Suppressor macrophage treated with lipopolysaccharide for 4 hours (primary cell): ENCODE results near the gene ARMC2.
"Not testable (repeated sequence)": the region's sequence is repeated elsewhere in the genome, so short reads cannot be mapped to it uniquely, and the experiment has no call there.

Experiments
- DNase-seq: peaks from one replicate; pipeline ENCODE4 v3.0.0-alpha.2; 2020

The ARMC2 gene

DNA sequence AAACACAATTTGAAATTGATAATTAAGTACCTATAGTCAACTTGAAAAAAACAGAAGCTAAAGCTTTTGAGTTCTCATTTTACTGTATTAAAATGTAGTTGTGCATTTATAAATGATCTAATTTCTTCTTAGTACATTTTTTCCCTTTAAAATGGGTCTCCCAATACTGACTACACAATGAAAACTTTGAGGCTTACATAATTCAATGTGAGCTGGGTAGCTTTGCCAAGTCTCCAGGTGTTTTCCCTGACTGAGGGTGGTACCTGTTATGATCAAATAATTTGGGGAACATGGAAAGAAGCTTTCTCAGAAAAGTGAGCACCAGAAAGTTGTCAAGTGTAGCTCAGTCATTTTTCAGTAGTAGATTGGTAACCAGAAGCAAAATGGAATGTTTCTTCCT lies 74.3 kb downstream of the ARMC2 start:
- DNase-seq, result no peak

DNA sequence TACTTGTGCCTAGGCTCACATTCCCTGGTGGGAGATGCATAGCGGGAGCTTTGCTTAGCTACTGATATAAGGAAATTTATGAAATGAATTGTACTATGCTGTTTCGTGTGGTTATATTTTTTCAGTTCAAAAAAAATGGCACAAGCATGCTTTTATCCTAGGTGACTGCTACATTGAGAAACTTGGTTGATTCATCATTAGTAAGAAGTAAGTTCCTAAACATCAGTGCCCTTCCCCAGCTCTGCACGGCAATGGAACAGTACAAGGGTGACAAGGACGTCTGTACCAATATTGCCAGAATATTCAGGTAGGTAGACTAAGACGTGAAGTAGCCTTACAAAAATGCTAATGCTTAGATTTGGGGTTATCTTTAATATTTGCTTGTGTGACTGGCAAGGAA lies 79.7 kb downstream of the ARMC2 start:
- no peak for DNase-seq

DNA sequence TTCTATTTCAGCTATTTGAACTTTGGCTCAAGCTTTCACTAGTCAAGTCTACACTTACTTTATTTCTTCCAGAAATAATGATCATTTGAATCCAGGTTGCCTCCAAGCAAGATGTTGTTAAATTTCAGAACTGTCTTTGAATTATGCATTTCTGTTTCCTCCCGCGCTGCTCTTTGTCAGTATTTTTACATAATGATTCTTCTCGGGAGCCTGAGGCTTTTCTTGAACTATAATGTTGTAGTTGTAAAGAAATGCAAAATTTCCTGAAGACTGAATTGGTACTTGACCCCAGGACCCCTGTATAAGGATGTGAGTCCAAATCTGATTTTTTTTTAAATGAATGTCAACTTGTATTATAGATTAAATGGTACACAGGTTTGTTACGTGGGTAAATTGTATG lies 80.4 kb downstream of the ARMC2 start:
- DNase-seq, result no peak

DNA sequence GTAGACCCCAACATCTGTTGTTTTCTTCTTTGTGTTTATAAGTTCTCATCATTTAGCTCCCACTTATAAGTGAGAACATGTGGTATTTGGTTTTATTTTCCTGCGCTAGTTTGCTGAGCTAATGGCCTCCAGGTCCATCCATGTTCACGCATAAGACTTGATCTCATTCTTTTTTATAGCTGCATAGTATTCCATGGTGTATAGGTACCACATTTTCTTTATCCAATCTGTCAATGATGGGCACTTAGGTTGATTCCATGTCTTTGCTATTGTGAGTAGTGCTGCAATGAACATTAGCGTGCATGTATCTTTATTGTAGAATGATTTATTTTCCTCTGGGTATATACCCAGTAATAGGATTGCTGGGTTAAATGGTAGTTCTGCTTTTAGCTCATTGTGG lies 82.9 kb downstream of the ARMC2 start:
- not testable (repeated sequence) for DNase-seq

DNA sequence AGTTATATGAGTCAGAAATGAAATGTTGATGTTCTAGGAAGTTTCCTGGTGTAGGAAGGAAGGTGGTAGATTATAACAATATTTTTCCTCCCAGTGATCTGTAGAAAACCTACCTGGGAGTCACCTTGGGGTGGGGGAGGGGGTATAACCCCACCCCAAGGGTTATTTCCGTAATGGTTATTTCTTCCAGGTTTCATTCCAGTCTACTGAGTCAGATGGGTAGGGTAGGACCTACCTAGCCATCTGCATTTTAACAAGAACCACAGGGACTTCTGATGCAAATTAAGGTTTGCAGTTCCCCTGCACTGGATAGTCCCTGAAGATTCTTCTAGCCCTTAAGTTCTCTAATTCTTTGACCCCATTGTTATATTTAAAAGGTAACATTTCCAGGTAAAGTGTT lies 88.9 kb downstream of the ARMC2 start:
- DNase-seq, result no peak

DNA sequence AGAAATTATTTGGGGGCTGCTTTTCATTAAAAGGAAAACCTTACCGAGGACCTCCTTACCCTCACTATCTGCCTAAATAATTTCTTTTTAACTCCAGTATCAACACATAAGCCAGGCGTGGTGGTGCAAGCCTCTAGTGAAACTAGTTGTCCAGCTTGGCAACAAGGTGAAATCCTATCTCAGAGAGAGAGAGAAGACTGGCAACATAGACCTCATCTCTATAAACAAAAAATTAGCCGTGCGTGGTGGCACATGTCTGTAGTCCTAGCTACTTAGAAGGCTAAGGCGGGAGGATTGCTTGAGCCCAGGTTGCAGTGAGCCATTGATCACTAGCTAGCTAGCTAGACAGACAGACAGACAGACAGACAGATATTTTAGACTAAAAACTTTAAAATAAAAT lies 92.5 kb downstream of the ARMC2 start:
- no peak for DNase-seq

DNA sequence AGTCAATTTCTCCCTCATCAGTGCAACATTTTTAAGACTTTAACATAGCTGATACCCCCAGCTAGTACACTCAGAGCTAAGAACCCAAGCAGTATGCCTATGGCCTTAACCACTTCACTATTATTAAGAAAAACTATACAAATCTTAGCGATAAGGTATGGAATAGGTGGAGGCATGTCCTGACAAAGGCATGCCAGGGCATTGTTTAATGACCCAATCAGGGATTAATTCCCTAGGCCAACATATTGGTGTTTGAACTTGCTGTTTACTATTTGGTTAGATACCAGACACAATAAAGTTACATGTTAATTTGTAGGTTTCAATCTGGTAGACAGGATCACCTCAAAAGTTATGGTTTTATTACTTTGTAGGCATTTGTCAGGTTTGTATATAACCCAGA lies 93.1 kb downstream of the ARMC2 start:
- no peak for DNase-seq

DNA sequence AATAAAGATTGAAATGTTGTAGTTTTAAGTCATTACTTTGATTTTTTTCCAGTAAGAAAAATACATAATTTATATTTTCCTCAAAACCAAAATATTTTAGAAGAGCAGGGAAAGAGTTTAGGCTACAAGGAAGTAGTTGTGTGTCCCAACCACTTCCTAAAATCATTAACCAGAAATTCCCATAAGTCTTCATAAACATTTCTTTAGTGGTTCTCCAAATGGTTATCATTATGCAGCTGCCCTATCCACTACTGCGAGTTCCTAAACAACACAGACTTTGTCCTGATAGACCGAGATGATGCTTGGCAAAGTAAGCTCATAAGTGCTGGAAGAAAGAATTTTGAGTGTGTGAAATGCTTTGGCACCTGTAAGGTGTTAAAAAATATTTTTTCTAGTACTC lies 93.6 kb downstream of the ARMC2 start:
- no peak for DNase-seq

DNA sequence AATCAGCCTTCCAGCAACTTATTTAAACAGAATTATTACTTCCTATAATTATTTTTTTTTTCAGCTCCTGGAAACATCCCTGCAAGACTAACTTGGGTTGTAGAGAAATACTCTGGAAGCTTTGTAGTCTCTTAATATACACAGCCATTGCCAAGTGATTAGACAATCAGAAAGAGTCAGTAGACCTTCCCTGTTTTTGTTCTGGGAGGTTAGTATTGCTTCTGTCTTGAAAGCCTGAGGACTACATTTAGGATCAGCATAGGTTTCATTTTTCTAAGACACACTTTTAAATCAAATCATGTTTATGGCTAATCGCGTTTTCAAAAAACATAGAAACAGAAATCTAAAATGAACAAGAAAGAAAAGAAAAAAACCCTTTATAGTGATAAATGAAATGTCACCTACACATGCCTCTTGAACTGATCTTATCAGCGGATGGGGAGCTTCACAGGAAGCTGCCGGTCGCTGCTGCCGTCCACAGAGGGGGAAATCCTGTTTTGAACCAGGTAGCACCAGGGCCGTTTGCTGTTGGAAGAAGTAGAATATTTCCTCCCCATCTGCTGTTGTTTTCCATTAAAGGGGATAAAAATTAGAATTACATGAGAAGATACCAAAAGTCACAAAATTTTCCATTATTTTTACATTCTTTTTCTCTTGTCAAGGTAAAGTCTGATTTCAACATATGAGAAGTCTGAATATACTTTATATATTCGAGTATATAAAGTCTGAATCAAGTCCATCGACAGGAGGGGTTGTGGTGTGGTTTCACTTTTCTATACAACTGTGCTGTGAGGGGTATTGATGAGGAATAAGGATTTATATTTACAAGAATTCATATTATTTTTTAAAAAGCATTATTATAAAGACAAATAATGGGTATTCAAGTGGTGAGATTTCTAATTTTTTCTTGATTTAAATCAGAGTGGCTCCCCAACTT lies 94.6 kb downstream of the ARMC2 start:
- DNase-seq, result no peak

DNA sequence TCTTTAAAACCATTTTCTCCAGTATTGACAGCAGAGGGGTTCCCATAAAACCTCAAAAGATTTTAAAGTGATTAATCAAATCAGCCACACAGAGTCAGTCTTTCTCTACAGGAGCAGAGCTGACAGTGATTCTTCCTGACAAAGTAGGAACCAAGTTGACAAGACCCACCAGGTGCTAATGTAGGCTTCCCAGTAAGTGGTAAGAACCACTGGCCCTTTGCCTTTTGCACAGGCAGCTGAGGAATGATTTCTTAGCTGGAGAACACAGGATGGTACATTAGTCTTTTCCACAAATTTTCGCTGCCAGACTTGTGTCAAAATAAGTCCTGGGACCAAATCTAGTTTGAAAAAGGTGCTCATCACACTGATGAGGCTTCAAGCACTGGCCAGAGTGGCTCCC lies 95.8 kb downstream of the ARMC2 start:
- no peak for DNase-seq

DNA sequence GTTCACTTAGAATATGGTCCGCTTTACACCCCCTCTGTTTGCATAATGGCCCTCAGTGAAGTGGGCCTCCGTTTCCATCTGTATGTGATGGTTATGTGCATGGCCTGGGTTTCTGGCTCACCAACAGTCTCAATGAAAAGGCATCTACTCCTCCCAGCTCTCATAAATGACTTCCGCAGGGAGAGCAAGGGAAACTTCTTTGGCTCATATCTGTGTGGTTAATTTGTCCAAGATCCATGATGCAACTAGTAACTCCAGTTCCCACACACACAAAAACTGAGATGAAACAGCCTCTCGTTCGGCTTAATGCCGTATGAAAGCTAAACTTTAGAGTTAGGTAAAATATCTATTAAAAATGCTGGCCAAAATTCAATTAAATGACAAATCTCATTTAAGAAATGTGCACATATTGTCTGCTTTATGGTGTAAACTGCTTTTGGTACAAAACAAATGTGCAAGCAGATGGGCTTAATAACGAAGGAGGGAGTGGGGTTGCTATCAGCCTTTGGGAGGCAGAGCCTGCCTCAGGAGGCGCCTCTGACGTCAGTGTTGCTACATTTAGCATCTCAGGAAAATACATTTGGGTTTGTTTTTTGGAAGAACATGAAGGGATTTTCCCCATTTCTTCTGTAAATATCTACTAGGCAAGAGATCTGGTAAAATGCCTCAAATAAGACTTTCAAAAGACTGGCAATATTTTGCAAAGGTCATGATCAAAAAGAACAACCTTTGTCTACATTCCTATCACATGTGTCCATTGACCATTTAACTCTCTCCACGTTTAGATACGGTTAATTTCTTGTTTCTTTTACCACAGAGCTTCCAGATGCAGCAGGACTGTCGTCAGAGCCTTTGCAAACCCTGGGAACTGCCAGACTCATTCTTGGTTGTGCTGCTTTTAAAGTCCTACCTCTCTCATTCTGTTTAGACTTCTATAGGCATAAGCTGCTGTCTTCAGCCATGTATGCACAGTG lies 96.8 kb downstream of the ARMC2 start:
- no peak for DNase-seq

DNA sequence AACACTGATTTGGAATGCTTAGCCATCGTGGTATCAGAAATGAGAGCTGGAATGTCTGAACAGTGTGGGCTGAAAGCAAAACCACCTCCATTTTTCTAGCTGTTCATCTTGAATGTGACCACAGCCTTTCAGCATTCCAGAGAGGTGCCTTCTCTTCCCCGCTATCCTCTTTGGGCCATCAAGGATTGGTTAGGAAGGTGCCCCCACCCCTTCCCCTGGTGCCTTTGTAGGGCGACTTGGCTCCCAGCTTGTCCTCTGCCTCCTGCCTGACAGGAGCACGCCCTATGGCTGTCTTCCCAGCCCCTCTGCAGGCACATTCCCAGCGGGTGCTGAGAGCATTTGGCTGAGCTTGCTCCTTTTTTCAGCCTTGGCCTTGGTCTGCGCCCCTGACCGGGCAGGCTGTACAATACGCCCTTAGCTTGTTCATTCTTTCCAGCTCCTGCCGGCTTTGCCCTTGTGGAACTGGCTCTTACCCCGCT lies 97.5 kb downstream of the ARMC2 start:
- DNase-seq, result no peak

DNA sequence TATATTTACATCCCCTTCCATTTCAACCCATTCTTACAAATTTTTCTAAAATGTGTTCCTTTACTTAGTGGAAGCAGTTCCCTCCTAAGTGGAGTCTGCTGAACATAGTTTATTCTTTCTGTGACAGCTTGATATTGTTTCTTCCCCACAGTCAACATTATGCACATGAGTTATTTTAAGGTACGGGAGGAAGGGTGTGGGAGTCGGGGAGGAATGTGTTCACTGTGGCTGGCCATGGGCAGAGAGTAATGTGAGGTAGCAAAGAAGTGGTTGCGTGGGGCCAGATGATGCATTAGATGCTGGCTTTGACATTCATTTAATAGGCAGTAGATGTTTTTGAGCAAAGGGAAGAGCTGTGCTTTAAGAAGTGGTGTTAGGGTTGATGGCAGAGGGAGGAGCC lies 98.5 kb downstream of the ARMC2 start:
- DNase-seq, result no peak

DNA sequence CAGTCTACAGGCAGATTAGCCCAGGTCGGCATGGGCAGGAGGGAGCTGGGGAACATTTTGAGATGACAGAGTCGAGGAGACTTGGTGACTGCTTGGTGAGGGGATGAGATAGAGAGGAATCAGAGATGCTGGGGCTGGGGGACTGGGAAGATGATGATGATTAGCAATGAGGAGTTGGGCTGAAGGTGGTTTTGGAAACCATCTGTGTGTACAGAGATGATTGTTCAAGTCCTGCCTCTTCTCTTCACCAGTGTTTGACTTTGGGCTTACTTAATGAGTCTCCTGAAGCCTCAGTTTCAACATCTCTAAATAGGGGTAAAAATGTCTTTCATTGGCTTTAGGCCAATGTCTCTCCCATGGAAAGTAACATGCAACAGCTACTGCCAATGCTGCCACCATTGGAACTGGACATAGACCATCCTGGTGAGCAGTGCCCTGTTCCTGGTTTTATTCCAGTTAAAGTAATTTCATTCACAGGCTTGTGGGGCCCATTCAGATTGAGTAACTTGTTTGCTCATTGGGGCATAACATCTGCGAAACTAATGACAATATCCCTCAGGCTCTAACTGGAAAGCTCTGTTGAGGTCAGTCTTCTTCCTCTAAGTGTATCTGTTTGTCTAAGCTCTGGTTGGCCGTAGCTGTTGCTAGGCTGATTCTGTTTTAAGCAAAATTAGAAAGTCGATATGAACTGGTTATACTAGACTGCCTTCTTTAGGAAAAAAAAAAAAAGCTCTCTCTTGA lies 99.1 kb downstream of the ARMC2 start:
- DNase-seq, result peak; percentile 82

DNA sequence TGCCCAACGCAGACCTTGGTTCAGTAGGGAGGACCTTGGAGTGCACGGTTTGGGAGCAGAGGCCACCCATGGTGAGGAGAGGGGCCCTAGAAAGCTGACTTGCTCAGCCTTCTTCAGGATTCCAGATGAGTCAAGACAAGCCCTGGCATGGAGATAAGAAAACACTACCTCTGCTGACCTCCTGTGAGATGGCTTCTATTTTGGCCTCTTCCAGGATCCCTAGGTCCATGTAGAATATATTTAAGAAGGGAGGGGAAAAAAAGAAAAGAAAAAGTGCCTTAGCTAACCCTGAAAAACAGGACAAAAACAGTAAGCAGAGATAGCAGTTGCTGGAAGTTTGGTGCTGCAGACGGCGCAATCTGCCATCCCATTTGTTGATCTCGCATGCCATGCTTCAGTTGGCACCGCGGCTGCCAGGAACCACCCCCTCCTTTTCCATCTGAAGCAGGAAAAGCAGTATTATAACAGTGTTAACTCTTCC lies 100.0 kb downstream of the ARMC2 start:
- DNase-seq, result no peak

DNA sequence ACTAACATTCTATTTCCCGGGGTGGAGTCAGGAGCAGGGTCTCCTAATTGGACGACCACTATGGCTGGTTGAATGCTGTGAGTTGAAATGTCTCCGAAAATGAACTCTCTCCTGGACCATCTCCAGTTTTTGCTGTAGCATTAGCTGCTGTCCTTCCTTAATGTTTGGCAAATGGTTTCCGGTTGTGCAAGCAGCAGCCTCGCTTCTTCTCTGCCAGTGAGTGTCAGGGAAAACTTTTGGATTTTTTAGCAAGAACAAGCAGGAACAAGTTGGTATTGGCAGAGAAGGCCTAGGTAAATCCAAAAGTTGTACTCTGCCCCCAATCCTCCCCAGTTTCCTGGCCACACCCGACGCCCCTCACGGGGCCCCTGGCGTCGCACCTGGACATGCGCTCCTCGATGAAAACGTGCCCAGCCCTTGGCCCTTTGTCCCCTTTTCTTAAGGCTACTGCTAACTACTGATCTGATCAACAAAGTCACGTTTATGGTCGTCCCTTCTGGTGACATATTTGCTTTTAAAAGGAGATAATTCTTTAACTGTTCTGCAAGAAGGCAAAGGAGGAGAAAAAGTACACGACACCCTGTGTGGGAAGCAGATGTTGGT lies 103.2 kb downstream of the ARMC2 start:
- no peak for DNase-seq

DNA sequence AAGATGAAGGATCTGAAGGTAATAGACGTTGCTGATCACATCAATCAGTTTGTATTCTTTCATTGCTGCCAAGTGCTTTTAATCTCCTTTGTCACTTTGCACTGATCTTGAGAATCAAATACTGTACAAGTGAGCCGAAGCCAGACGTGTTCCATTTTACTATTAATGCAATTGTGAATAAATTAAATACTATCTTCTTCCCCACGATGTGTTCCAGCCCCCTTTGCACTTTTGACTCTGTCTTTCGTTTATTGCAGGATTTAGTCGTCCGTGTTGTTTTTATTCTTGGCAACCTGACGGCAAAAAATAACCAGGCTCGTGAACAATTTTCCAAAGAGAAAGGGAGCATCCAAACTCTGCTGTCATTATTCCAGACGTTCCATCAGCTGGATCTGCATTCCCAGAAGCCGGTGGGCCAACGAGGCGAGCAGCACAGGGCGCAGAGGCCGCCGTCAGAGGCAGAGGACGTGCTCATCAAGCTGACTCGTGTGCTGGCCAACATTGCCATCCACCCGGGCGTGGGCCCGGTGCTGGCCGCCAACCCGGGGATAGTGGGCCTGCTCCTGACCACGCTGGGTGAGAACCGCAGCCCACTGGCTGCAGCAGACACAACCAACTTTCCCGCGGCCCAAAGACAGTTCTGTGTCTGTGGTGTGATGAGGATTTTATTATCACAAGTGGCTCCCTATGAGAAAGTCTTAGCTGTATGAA lies 104.7 kb downstream of the ARMC2 start:
- DNase-seq, result no peak

DNA sequence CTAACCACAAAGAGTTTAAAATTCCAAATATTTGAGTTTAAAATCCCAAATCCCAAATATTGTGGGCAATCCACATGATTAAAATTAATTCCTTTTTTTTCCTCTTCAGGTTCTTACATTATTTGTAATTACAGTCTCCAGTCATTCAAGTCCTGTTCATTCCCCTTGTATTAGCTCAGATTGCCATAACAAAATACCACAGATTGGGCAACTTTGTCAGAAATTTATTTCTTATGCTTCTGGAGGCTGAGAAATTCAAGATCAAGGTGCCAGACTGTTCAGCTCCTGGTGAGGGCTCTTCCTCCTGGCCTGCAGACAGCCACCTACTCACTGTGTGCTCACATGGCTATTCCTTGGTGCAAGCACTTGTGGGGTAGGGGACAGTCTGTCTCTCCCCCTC lies 105.5 kb downstream of the ARMC2 start:
- DNase-seq, result no peak

DNA sequence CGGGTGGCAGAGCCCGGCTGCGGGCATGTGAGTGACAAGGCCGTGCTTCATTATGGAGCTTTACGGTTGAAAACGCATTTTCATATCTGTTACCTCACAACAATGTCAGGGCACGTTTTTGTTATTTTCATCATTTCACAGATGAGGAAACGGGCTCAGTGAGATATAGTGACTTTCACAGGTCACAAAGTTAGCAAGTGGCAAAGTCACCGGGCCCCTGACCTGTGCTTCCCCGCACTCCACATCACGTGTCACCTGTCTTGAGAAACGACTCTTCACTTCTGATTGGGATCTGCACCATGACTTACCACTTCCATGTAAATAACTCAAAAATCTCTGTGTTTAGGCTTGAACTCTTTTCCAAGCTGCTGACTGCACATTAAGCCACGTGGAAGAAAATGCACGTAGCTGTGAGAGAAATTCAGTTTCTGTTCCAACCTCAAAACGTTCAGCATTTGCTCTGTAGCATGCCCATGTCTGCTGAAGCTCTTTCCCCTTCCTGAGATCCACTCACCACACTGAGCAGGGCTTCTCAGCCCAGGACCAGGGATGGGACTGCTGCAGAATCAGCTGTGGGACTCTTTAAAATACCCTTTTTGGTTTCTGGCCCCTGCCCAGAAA lies 107.2 kb downstream of the ARMC2 start:
- no peak for DNase-seq

DNA sequence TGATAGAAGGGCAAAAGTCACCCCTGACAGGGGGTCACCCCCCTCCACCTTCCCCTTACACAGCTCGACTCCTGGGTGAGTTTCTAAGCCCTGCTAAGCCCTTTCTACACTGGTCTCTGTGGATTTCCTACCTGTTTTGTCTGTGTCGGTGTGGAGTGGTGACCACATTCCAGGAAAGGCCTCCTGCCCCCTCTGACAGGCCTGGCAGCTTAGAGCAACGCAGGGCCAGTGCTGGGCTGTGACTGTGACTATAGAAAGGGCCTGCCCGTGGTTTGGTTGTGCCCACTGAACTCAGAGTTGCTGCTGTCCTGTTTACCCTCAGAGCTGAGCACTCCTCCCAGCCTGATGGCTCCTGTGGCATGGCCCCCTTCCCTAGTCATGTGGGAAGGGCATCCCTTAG lies 109.0 kb downstream of the ARMC2 start:
- DNase-seq, result no peak
